HepG2 (cell line): ENCODE data around the gene STRN3. TPM values are rescaled to one million over a fixed set of nuclear protein-coding genes. Genes with fewer than 3 reads are reported as not detected.

Source experiments
- ARID3A ChIP-seq: IDR thresholded peaks from 2 replicates; pipeline ENCODE4 v1.6.1; 2012; ENCODE audit warnings: low read depth, low read length, improper control_type of control experiment
- ATF1 ChIP-seq: IDR thresholded peaks from 2 replicates; pipeline ENCODE4 v1.6.1; 2016; ENCODE audit warnings: mild to moderate bottlenecking, control low read depth
- CEBPB ChIP-seq: IDR thresholded peaks from 2 replicates; pipeline ENCODE4 v1.6.1; 2011; ENCODE audit warnings: low read depth, low read length, improper control_type of control experiment, borderline replicate concordance
- E2F1 ChIP-seq: sonication (generic); formaldehyde crosslinking; IDR thresholded peaks from 2 replicates; pipeline ENCODE4 v1.5.0; 2020; ENCODE audit warnings: missing genetic modification reagents
- FOSL2 ChIP-seq: sonication (generic); formaldehyde crosslinking; IDR thresholded peaks from 2 replicates; pipeline ENCODE4 v1.4.0; 2020; ENCODE audit warnings: missing genetic modification reagents
- FOXJ3 ChIP-seq: sonication (generic); formaldehyde crosslinking; IDR thresholded peaks from 2 replicates; pipeline ENCODE4 v1.4.0; 2020; ENCODE audit warnings: missing genetic modification reagents, mild to moderate bottlenecking, borderline replicate concordance
- HOXA9 ChIP-seq: sonication (generic); formaldehyde crosslinking; IDR thresholded peaks from 2 replicates; pipeline ENCODE4 v1.8.1; 2022; ENCODE audit warnings: missing genetic modification reagents, mild to moderate bottlenecking, moderate library complexity, borderline replicate concordance
- IRF1 ChIP-seq: sonication (generic); formaldehyde crosslinking; IDR thresholded peaks from 2 replicates; pipeline ENCODE4 v1.4.0; 2020; ENCODE audit warnings: low read depth, mild to moderate bottlenecking, missing genetic modification reagents
- ISX ChIP-seq: sonication (generic); formaldehyde crosslinking; conservative IDR thresholded peaks from 2 replicates; pipeline ENCODE4 v1.5.0; 2020; ENCODE audit warnings: missing genetic modification reagents
- KMT2A ChIP-seq: sonication (generic); formaldehyde crosslinking; IDR thresholded peaks from 2 replicates; pipeline ENCODE4 v1.4.0; 2020; ENCODE audit warnings: missing genetic modification reagents
- RAD21 ChIP-seq: fragments of 450-650 bp; formaldehyde crosslinking; IDR thresholded peaks from 2 replicates; pipeline ENCODE4 v1.5.0; 2020; ENCODE audit warnings: mild to moderate bottlenecking
- SCMH1 ChIP-seq: sonication (generic); formaldehyde crosslinking; IDR thresholded peaks from 2 replicates; pipeline ENCODE4 v1.9.0; 2021; ENCODE audit warnings: missing genetic modification reagents, mild to moderate bottlenecking, borderline replicate concordance
- TFE3 ChIP-seq: IDR thresholded peaks from 2 replicates; pipeline ENCODE4 v1.6.1; 2016
- ZBTB34 ChIP-seq: sonication (generic); formaldehyde crosslinking; IDR thresholded peaks from 2 replicates; pipeline ENCODE4 v1.8.0; 2022; ENCODE audit warnings: mild to moderate bottlenecking, missing genetic modification reagents
- ZNF121 ChIP-seq: sonication (generic); formaldehyde crosslinking; IDR thresholded peaks from 2 replicates; pipeline ENCODE4 v1.5.0; 2020; ENCODE audit warnings: mild to moderate bottlenecking, missing genetic modification reagents
- ZNF280D ChIP-seq: sonication (generic); formaldehyde crosslinking; IDR thresholded peaks from 2 replicates; pipeline ENCODE4 v1.5.1; 2020; ENCODE audit warnings: mild to moderate bottlenecking, missing genetic modification reagents
- ZNF3 ChIP-seq: IDR thresholded peaks from 2 replicates; pipeline ENCODE4 v1.7.0; 2017; ENCODE audit warnings: inconsistent platforms
- ZNF550 ChIP-seq: sonication (generic); formaldehyde crosslinking; IDR thresholded peaks from 2 replicates; pipeline ENCODE4 v1.4.0; 2020; ENCODE audit warnings: mild to moderate bottlenecking, missing genetic modification reagents, borderline replicate concordance
- ZNF703 ChIP-seq: sonication (generic); formaldehyde crosslinking; IDR thresholded peaks from 2 replicates; pipeline ENCODE4 v1.5.1; 2020; ENCODE audit warnings: missing genetic modification reagents, mild to moderate bottlenecking, moderate library complexity, borderline replicate concordance
- ZNF83 ChIP-seq: sonication (generic); formaldehyde crosslinking; IDR thresholded peaks from 2 replicates; pipeline ENCODE4 v1.4.0; 2020; ENCODE audit warnings: missing genetic modification reagents, mild to moderate bottlenecking, borderline replicate concordance
- ZSCAN20 ChIP-seq: sonication (generic); formaldehyde crosslinking; IDR thresholded peaks from 2 replicates; pipeline ENCODE4 v1.4.0; 2020; ENCODE audit warnings: missing genetic modification reagents, mild to moderate bottlenecking, borderline replicate concordance
- polyA plus RNA-seq, 8 experiments: library from polyadenylated mRNA; depleted of rRNA in 3 of 8; stranded (reverse) in 7 of 8; unstranded in 1 of 8; fragments of >200 nt; fragmentation: Illumina TruSeq in 4 of 8; extraction: Trizol in 4 of 8; gene quantifications; 2 replicates each; pipeline versions ENCODE4 v1.2.1 to v1.2.3, GENCODE V29; 2011 to 2016; ENCODE audit warnings: low read depth in 4 of 8, missing spikeins in 1 of 8, mixed read lengths in 1 of 8; ENCODE audit not compliant: insufficient read depth in 1 of 8
- total RNA-seq, 5 experiments: library from RNA; depleted of rRNA; stranded (reverse); fragments of >200 nt; fragmentation: Illumina TruSeq; extraction: Trizol; gene quantifications; 2 replicates each; pipeline ENCODE4 v1.2.3, GENCODE V29; 2016; ENCODE audit warnings: low read depth in 1 of 5

Gene STRN3
- total and polyA plus RNA-seq, 2 of the 13 experiments (the other 11 are each of a cell fraction or from before 2014, with no cell fraction given) = 49.4 to 123 TPM

GRCh38 chr14:31037709-31038221 lies 11.6 kb upstream of the STRN3 start (continued):
- TF ChIP-seq ARID3A (peak; percentile 8; the same call in 1 of the 2 replicates), FOXJ3 (CRISPR knock-in tag) (peak; percentile 91), SCMH1 (CRISPR knock-in tag) (no peak), KMT2A (peak; percentile 44; the same call in 1 of the 2 replicates), ZNF83 (CRISPR knock-in tag) (no peak), ATF1 (CRISPR knock-in tag) (no peak), ISX (CRISPR knock-in tag) (no peak), ZNF3 (CRISPR knock-in tag) (peak; percentile 81; the same call in 1 of the 2 replicates), ZNF550 (CRISPR knock-in tag) (no peak), ZNF703 (CRISPR knock-in tag) (no peak), TFE3 (no peak), CEBPB (peak; percentile 100), ZSCAN20 (CRISPR knock-in tag) (0 out of 2 replicates have a peak, but pooled peaks have one; percentile 56), FOSL2 (CRISPR knock-in tag) (peak; percentile 74), IRF1 (no peak), RAD21 (CRISPR knock-in tag) (no peak), ZBTB34 (CRISPR knock-in tag) (no peak), HOXA9 (CRISPR knock-in tag) (no peak), ZNF121 (CRISPR knock-in tag) (peak; percentile 97), ZNF280D (CRISPR knock-in tag) (no peak), E2F1 (CRISPR knock-in tag) (no peak; the same call in 1 of the 2 replicates)
